ENCODE measurements around the gene GRK5. TPM values are rescaled to one million over a fixed set of nuclear protein-coding genes. Genes with fewer than 3 reads are reported as not detected.

The GRK5 gene
- total and polyA plus RNA-seq, 9 of the 15 experiments (the other 6 are each of a cell fraction or from before 2014, with no cell fraction given), result 0.46 to 0.83 (median 0.67) TPM; not detected in 2

- H3K4me1 ChIP-seq (replicated peaks in 1 of 2; ENCODE audit: control insufficient read depth in 2 of 2, insufficient read depth in 2 of 2, low read length in 2 of 2), result no peaks in the 10 kb centered on the region; a peak in 1 of 5 replicates
- WGBS (ENCODE audit: insufficient coverage, low coverage, missing lambda C conversion rate), result 15% methylated on average over 3 of the region's 3 CpGs
- H3K27me3 ChIP-seq (ENCODE audit: control insufficient read depth in 2 of 2, insufficient read depth in 2 of 2, low read length in 2 of 2), result no peaks in the 10 kb centered on the region
- H4K20me1 ChIP-seq (replicated peaks; ENCODE audit: control insufficient read depth, insufficient read depth, low read length), result no peaks in the 10 kb centered on the region
- DNase-seq (ENCODE audit: extremely low read depth in 1 of 4, low spot score in 3 of 4) (no peak), FAIRE-seq (no peak), ATAC-seq (no peak)
- in situ Hi-C loops (cut with MboI) (no loop called here), intact Hi-C loops (cut with micrococcal nuclease) (no loop called here)
- H3K9me1 ChIP-seq (ENCODE audit: control insufficient read depth, insufficient read depth, low read length), result no peaks in the 10 kb centered on the region
- no peak overlapping the region for H3K4me2 ChIP-seq (ENCODE audit: insufficient read depth, low read length)
- H3K4me3 ChIP-seq, result no peak overlapping the region
- no peaks in the 10 kb centered on the region for H3K79me2 ChIP-seq (ENCODE audit: control insufficient read depth, insufficient read depth, low read length)
- BruUV-seq (replicated peaks), result no TSS peak
- no peaks in the 10 kb centered on the region for H3K36me3 ChIP-seq (ENCODE audit: control insufficient read depth, insufficient read depth, low read length)
- H2AFZ ChIP-seq (ENCODE audit: low read depth, low read length), result no peak overlapping the region
- H3K9ac ChIP-seq (ENCODE audit: insufficient read depth in 1 of 2, low read depth in 2 of 2, low read length in 2 of 2), result no peak overlapping the region
- ChIA-PET POLR2A (interaction anchor here (0.7 kb wide), 1 partner anchor 824 kb away, joined by 3 read pairs; no protein-coding TSS in a partner anchor), CTCF (ENCODE audit: low intra/inter-chr PET ratio) (no interaction called here)
- no peak overlapping the region for H3K27ac ChIP-seq (ENCODE audit: extremely low read depth, low read depth, low read length)
- no peaks in the 10 kb centered on the region for H3K9me3 ChIP-seq (replicated peaks; ENCODE audit: control insufficient read depth, insufficient read depth, low read depth, low read length)
- TF ChIP-seq ZNF395 (CRISPR knock-in tag; IDR thresholded peaks at IDR 0.05) (no peak), CEBPB (tag; IDR thresholded peaks at IDR 0.05) (no peak), CBX8 (IDR thresholded peaks at IDR 0.05; ENCODE audit: borderline replicate concordance, extremely low read depth, low read depth, low read length, poor library complexity, severe bottlenecking) (no peak), CBX1 (IDR thresholded peaks at IDR 0.05; ENCODE audit: low read depth) (no peak), AFF4 (CRISPR knock-in tag; IDR thresholded peaks at IDR 0.05) (no peak), SRF (CRISPR knock-in tag; IDR thresholded peaks at IDR 0.05) (no peak)
Measured at GRCh38 chr10:119235356-119235755, 28.0 kb downstream of the GRK5 start.

Data from K562 (cell line).